Embryonic facial prominence (tissue), 1 donor: Measurements from ENCODE around the gene HS6ST3.

ENCODE experiments used
- DNase-seq: peaks from one replicate; pipeline ENCODE4 v3.0.0-alpha.2; 2016; ENCODE audit errors: extremely low spot score

Gene HS6ST3

GRCh38 chr13:96792188-96792587 is 702.3 kb downstream of the HS6ST3 start:
- no peak for DNase-seq

GRCh38 chr13:96792736-96793403 is 703.0 kb downstream of the HS6ST3 start:
- no peak for DNase-seq

GRCh38 chr13:96793404-96793755 is 703.5 kb downstream of the HS6ST3 start:
- no peak for DNase-seq

GRCh38 chr13:96794669-96795068 is 704.8 kb downstream of the HS6ST3 start:
- no peak for DNase-seq

- DNase-seq, result no peak
Measured at GRCh38 chr13:96795670-96796069, 705.8 kb downstream of the HS6ST3 start.

- no peak for DNase-seq
Measured at GRCh38 chr13:96796091-96796633, 706.3 kb downstream of the HS6ST3 start.

GRCh38 chr13:96797136-96797535 is 707.2 kb downstream of the HS6ST3 start:
- no peak for DNase-seq

GRCh38 chr13:96803456-96804100 is 713.7 kb downstream of the HS6ST3 start:
- DNase-seq, result no peak

GRCh38 chr13:96804174-96804573 is 714.3 kb downstream of the HS6ST3 start:
- DNase-seq, result no peak

GRCh38 chr13:96806746-96807145 is 716.8 kb downstream of the HS6ST3 start:
- DNase-seq, result no peak

GRCh38 chr13:96809366-96810096 is 719.6 kb downstream of the HS6ST3 start:
- no peak for DNase-seq

GRCh38 chr13:96810104-96810503 is 720.2 kb downstream of the HS6ST3 start:
- DNase-seq, result no peak

GRCh38 chr13:96811049-96811448 is 721.1 kb downstream of the HS6ST3 start:
- DNase-seq, result no peak

GRCh38 chr13:96816261-96816660 is 726.4 kb downstream of the HS6ST3 start:
- DNase-seq, result no peak

- no peak for DNase-seq
Measured at GRCh38 chr13:96816874-96817273, 727.0 kb downstream of the HS6ST3 start.

- no peak for DNase-seq
Measured at GRCh38 chr13:96817336-96817941, 727.5 kb downstream of the HS6ST3 start.

GRCh38 chr13:96819375-96819774 is 729.5 kb downstream of the HS6ST3 start:
- DNase-seq, result no peak

GRCh38 chr13:96821381-96821780 is 731.5 kb downstream of the HS6ST3 start:
- DNase-seq, result no peak

GRCh38 chr13:96821971-96822370 is 732.1 kb downstream of the HS6ST3 start:
- no peak for DNase-seq

GRCh38 chr13:96822895-96823294 is 733.0 kb downstream of the HS6ST3 start:
- DNase-seq, result no peak

GRCh38 chr13:96824140-96824539 is 734.2 kb downstream of the HS6ST3 start:
- DNase-seq, result no peak

GRCh38 chr13:96825653-96826052 is 735.7 kb downstream of the HS6ST3 start:
- DNase-seq, result no peak
